ENCODE measurements around the gene METTL4. TPM values are rescaled to one million over a fixed set of nuclear protein-coding genes. Genes with fewer than 3 reads are reported as not detected.

METTL4 gene
- total RNA-seq, 4 donors from 2014 or later: 2.2 to 14.0 (median 5.4) TPM

DNA sequence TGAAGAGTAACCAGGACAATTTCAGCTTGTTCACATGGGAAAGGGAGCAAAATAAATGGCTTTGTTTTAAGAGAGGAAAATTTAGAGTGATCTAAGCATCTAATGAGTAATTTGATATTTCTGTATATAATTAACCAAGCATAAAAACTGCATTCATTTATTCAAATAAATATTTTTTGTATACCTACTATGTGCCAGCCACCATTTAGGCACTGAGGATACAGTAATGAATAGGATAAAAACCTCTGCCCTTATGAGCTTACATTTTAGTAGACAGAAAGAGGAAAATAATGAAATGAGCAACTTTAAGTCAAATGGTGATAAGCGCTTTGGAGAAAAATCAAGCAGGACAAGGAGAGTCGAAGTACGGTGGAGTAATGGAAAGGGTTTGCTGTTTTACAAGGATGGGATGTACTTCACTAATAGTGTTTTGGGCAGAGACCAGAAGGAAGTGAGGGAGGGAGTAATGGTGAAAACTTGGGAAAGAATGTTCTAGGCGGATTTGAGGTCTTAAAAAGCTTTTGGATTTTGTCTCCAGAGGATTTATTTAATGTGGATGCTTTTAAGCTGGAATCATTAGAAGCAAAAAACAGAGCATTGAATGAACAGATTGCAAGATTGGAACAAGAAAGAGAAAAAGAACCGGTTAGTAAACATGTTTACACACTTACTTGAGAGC lies 17.5 kb upstream of the METTL4 start:
- DNase-seq: no peak
- intact Hi-C loops (cut with DNase I; ENCODE audit: low total_unique reads) (no loop called here), in situ Hi-C loops (cut with MboI; ENCODE audit: low pct_ligation_motif_present in 1 of 4, low pct_unique_long_range_greater_than_20kb in 1 of 4, low sequenced_read_pairs in 3 of 4) (no loop called here)
- H3K4me3 ChIP-seq: no peak overlapping the region
- no peaks in the 10 kb centered on the region for H3K36me3 ChIP-seq
- H3K27ac ChIP-seq: peak overlapping the region in 1 of 4 donors; percentile 8
- H3K4me1 ChIP-seq: peaks cover 0 to 9% (median 2%) of the 10 kb centered on the region in 4 donors
- TF ChIP-seq POLR2A (IDR thresholded peaks at IDR 0.05): no peak
- 77 to 81% methylated on average over 5 of the region's 5 CpGs for WGBS, 2 donors (ENCODE audit: low coverage in 1 of 2)
- no peaks in the 10 kb centered on the region for H3K27me3 ChIP-seq
- H3K9me3 ChIP-seq: no peaks in the 10 kb centered on the region

GRCh38 chr18:2587788-2588187 lies 16.5 kb upstream of the METTL4 start:
- H3K9me3 ChIP-seq: no peaks in the 10 kb centered on the region
- no peaks in the 10 kb centered on the region for H3K36me3 ChIP-seq
- intact Hi-C loops (cut with DNase I; ENCODE audit: low total_unique reads): no loop called here
- 50 to 67% methylated on average over 2 to 3 of the region's 3 CpGs for whole genome bisulfite sequencing, 2 donors (ENCODE audit: low coverage in 1 of 2)
- H3K27ac ChIP-seq: no peak overlapping the region
- in situ Hi-C loops (cut with MboI; ENCODE audit: low pct_ligation_motif_present in 1 of 4, low pct_unique_long_range_greater_than_20kb in 1 of 4, low sequenced_read_pairs in 3 of 4): no loop called here
- H3K4me1 ChIP-seq: peaks cover 0 to 9% (median 0%) of the 10 kb centered on the region in 4 donors
- DNase-seq: no peak
- no peaks in the 10 kb centered on the region for H3K27me3 ChIP-seq
- TF ChIP-seq POLR2AphosphoS5 (IDR thresholded peaks at IDR 0.05): no peak
- TF ChIP-seq, protein P1, sequence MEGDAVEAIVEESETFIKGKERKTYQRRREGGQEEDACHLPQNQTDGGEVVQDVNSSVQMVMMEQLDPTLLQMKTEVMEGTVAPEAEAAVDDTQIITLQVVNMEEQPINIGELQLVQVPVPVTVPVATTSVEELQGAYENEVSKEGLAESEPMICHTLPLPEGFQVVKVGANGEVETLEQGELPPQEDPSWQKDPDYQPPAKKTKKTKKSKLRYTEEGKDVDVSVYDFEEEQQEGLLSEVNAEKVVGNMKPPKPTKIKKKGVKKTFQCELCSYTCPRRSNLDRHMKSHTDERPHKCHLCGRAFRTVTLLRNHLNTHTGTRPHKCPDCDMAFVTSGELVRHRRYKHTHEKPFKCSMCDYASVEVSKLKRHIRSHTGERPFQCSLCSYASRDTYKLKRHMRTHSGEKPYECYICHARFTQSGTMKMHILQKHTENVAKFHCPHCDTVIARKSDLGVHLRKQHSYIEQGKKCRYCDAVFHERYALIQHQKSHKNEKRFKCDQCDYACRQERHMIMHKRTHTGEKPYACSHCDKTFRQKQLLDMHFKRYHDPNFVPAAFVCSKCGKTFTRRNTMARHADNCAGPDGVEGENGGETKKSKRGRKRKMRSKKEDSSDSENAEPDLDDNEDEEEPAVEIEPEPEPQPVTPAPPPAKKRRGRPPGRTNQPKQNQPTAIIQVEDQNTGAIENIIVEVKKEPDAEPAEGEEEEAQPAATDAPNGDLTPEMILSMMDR (IDR thresholded peaks at IDR 0.05): no peak
- no peak for TF ChIP-seq POLR2A (IDR thresholded peaks at IDR 0.05)
- TF ChIP-seq EP300 (IDR thresholded peaks at IDR 0.05; ENCODE audit: low read depth): no peak
- H3K4me3 ChIP-seq: no peak overlapping the region

DNA sequence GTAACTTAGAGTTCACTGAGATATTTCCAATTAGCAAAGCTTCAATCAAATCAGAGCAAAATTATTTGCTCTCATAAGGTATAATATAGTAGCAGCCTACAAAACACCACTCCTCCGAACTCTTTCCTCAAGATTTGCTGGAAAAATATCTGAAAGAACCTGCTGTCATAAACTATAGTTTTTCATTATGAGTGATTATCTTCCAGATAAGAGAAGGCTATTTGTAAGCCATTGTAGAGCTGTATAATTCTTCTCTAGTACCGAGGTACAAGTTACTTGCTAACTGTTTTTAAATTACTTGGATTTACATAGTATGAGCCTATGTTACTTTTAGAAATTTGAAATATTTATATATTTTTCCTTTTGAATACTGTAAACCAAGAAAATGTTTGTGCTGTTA lies 2.1 kb upstream of the METTL4 start:
- intact Hi-C loops (cut with DNase I; ENCODE audit: low total_unique reads): loop anchor here (10.0 kb wide), 1 partner anchor 81 kb away; the partner anchor contains the start of gene SMCHD1

DNA sequence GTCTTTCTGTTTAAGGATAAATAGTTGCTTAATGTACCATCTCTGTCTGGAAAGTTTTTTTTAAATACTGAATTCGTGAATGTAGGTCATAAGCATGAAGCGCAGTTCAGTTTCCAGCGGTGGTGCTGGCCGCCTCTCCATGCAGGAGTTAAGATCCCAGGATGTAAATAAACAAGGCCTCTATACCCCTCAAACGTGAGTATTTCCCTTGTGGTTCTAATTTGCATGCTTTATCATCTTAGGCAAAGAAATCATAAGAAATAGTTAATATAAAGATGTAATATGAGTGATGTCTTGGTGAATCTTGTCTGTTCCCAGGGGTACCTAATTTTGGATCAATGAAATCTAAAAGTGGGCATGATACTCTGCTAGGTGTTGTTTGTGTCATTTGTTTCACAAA lies 1.6 kb upstream of the METTL4 start:
- intact Hi-C loops (cut with DNase I; ENCODE audit: low total_unique reads) (loop anchor here (10.0 kb wide), 1 partner anchor 82 kb away; the partner anchor contains the start of gene SMCHD1), in situ Hi-C loops (cut with MboI; ENCODE audit: low pct_ligation_motif_present in 1 of 4, low pct_unique_long_range_greater_than_20kb in 1 of 4, low sequenced_read_pairs in 3 of 4) (loop anchor here in 2 of 4 donors (10.0 to 25.0 kb wide), 2 partner anchors 82 to 1711 kb away; partner anchors contain the start of gene SMCHD1 (in 1 of the 2))
- Histone ChIP-seq H3K9me3 (no peaks in the 10 kb centered on the region), H3K27ac (no peak overlapping the region), H3K36me3 (no peaks in the 10 kb centered on the region), H3K4me3 (no peak overlapping the region), H3K4me1 (peaks cover 8 to 39% (median 15%) of the 10 kb centered on the region in 4 donors), H3K27me3 (no peaks in the 10 kb centered on the region)
- no peak for DNase-seq
- WGBS, 2 donors (ENCODE audit: low coverage in 1 of 2): 13 to 33% methylated on average over 2 to 5 of the region's 5 CpGs
- TF ChIP-seq, protein P1 (IDR thresholded peaks at IDR 0.05): no peak
- no peak for TF ChIP-seq POLR2AphosphoS5 (IDR thresholded peaks at IDR 0.05)
- TF ChIP-seq EP300 (IDR thresholded peaks at IDR 0.05; ENCODE audit: low read depth): no peak
- no peak for TF ChIP-seq POLR2A (IDR thresholded peaks at IDR 0.05)

More for the DNA sequence above, 2.1 kb upstream of the METTL4 start:
- no peaks in the 10 kb centered on the region for H3K36me3 ChIP-seq
- H3K4me1 ChIP-seq: peaks cover 8 to 39% (median 15%) of the 10 kb centered on the region in 4 donors
- no peak overlapping the region for H3K27ac ChIP-seq
- no peaks in the 10 kb centered on the region for H3K27me3 ChIP-seq
- no peak for DNase-seq
- TF ChIP-seq, protein P1 (IDR thresholded peaks at IDR 0.05): no peak
- in situ Hi-C loops (cut with MboI; ENCODE audit: low pct_ligation_motif_present in 1 of 4, low pct_unique_long_range_greater_than_20kb in 1 of 4, low sequenced_read_pairs in 3 of 4): loop anchor here in 2 of 4 donors (10.0 to 25.0 kb wide), 2 partner anchors 81 to 1711 kb away; partner anchors contain the start of gene SMCHD1 (in 1 of the 2)
- no peak overlapping the region for H3K4me3 ChIP-seq
- WGBS, 2 donors (ENCODE audit: low coverage in 1 of 2): 26 to 34% methylated on average over 2 of the region's 2 CpGs
- H3K9me3 ChIP-seq: no peaks in the 10 kb centered on the region

All from transverse colon (tissue), 4 donors.